SK-N-MC (cell line): ENCODE measurements around the gene TRAF7.

Source experiments
- DNase-seq: peaks from one replicate; pipeline ENCODE4 v3.0.0-alpha.2; 2011; ENCODE audit warnings: low read depth, low spot score
- H3K27ac ChIP-seq: fragments of 200-600 bp; sonication (generic); 2 replicates; pipeline ENCODE4 v1.5.1; 2016; ENCODE audit warnings: mixed run types
- H3K36me3 ChIP-seq: fragments of 200-600 bp; sonication (generic); 2 replicates; pipeline ENCODE4 v1.6.1; 2017; ENCODE audit warnings: antibody characterized with exemption, low read length, mixed read lengths; ENCODE audit not compliant: insufficient read depth
- H3K4me3 ChIP-seq: fragments of 200-600 bp; sonication (generic); 2 replicates; pipeline ENCODE4 v1.5.1; 2016
- H3K9ac ChIP-seq: fragments of 200-600 bp; sonication (generic); 2 replicates; pipeline ENCODE4 v1.8.0; 2017; ENCODE audit warnings: mixed run types, mixed read lengths; ENCODE audit not compliant: insufficient read length
- H3K9me3 ChIP-seq: fragments of 200-600 bp; sonication (generic); 2 replicates; pipeline ENCODE4 v1.6.1; 2017; ENCODE audit warnings: low read depth, mild to moderate bottlenecking, antibody characterized with exemption, low read length, moderate library complexity, mixed read lengths
- EZH2 ChIP-seq: fragments of 200-600 bp; sonication (generic); IDR thresholded peaks from one replicate; pipeline ENCODE4 v1.6.1; 2017; ENCODE audit warnings: antibody characterized with exemption
- FOXP2 ChIP-seq: optimal IDR thresholded peaks from 2 replicates; pipeline ENCODE3; 2011; ENCODE audit warnings: mild to moderate bottlenecking, moderate library complexity; ENCODE audit not compliant: insufficient read depth; ENCODE audit errors: extremely low read length, control extremely low read depth
- POLR2AphosphoS5 ChIP-seq: IDR thresholded peaks from 2 replicates; pipeline ENCODE4 v1.6.1; 2012; ENCODE audit warnings: mild to moderate bottlenecking, low read depth, low read length, borderline replicate concordance

Gene TRAF7

GRCh38 chr16:2150418-2151187, 5.0 kb upstream of the TRAF7 start:
- TF ChIP-seq FOXP2 (no peak), POLR2AphosphoS5 (peak; percentile 54)
- peak overlapping the region; percentile 84 for H3K4me3 ChIP-seq

GRCh38 chr16:2151188-2152091, 4.1 kb upstream of the TRAF7 start:
- peak overlapping the region; percentile 84 for H3K4me3 ChIP-seq
- DNase-seq = no peak
- H3K27ac ChIP-seq = peak overlapping the region; percentile 73

More at GRCh38 chr16:2150418-2151187, 5.0 kb upstream of the TRAF7 start:
- Histone ChIP-seq H3K9me3 (no peaks in the 10 kb centered on the region), H3K27ac (peak overlapping the region; percentile 73), H3K9ac (no peak overlapping the region), H3K36me3 (peaks cover 32% of the 10 kb centered on the region)
- no peak for DNase-seq

GRCh38 chr16:2152695-2153506, 2.7 kb upstream of the TRAF7 start:
- Histone ChIP-seq H3K4me3 (peak overlapping the region; percentile 95), H3K9ac (peak overlapping the region; percentile 99), H3K36me3 (peaks cover 32% of the 10 kb centered on the region), H3K9me3 (no peaks in the 10 kb centered on the region), H3K27ac (peak overlapping the region; percentile 81)
- TF ChIP-seq FOXP2 = no peak
- no peak for TF ChIP-seq EZH2
- peak; percentile 35 for TF ChIP-seq POLR2AphosphoS5
- DNase-seq = no peak

More at GRCh38 chr16:2151188-2152091, 4.1 kb upstream of the TRAF7 start:
- Histone ChIP-seq H3K9ac (no peak overlapping the region), H3K36me3 (peaks cover 32% of the 10 kb centered on the region), H3K9me3 (no peaks in the 10 kb centered on the region)
- TF ChIP-seq EZH2 (no peak), POLR2AphosphoS5 (no peak; the same call in 1 of the 2 replicates), FOXP2 (no peak)

GRCh38 chr16:2154533-2155090, 970 bp upstream of the TRAF7 start:
- peaks cover 32% of the 10 kb centered on the region for H3K36me3 ChIP-seq
- TF ChIP-seq EZH2 = no peak
- no peak for TF ChIP-seq FOXP2
- no peak for TF ChIP-seq POLR2AphosphoS5
- no peaks in the 10 kb centered on the region for H3K9me3 ChIP-seq
- no peak for DNase-seq
- peak overlapping the region; percentile 95 for H3K4me3 ChIP-seq
- H3K27ac ChIP-seq = peak overlapping the region; percentile 81
- peak overlapping the region; percentile 99 for H3K9ac ChIP-seq

GRCh38 chr16:2155977-2156848, 631 bp downstream of the TRAF7 start:
- no peak overlapping the region for H3K27ac ChIP-seq
- TF ChIP-seq EZH2 (no peak), FOXP2 (no peak), POLR2AphosphoS5 (no peak)
- H3K9ac ChIP-seq = peak overlapping the region; percentile 89
- H3K4me3 ChIP-seq = peak overlapping the region; percentile 91
- H3K36me3 ChIP-seq = peaks cover 32% of the 10 kb centered on the region
- no peaks in the 10 kb centered on the region for H3K9me3 ChIP-seq
- no peak for DNase-seq

- H3K27ac ChIP-seq = no peak overlapping the region
Observed at GRCh38 chr16:2156849-2157224, 1.3 kb downstream of the TRAF7 start.

More at GRCh38 chr16:2156849-2157224, 1.3 kb downstream of the TRAF7 start:
- DNase-seq = no peak
- H3K9me3 ChIP-seq = no peaks in the 10 kb centered on the region
- peaks cover 29% of the 10 kb centered on the region for H3K36me3 ChIP-seq
- H3K4me3 ChIP-seq = peak overlapping the region; percentile 91
- H3K9ac ChIP-seq = peak overlapping the region; percentile 59
- TF ChIP-seq POLR2AphosphoS5 (no peak), FOXP2 (no peak), EZH2 (no peak)
